GM12878 (cell line): ENCODE measurements around the gene COQ5. TPM values are rescaled to one million over a fixed set of nuclear protein-coding genes. Genes with fewer than 3 reads are reported as not detected.

Source experiments
- ATAC-seq: fragments of 200-7000 bp; cut with Tn5 transposase; 3 replicates; pipeline ENCODE4 v1.9.1; 2020; ENCODE audit warnings: mild to moderate bottlenecking, moderate library complexity
- BruUV-seq: library from RNA; stranded (reverse); fragments of 400-500 nt; replicated peaks from 2 replicates; lab custom pipeline; 2021; lab: Mats Ljungman, UMichigan
- CTCF ChIA-PET: fragments of 300-600 bp; sonication (Branson Sonifier 250); formaldehyde crosslinking; extraction: SDS; loops from one replicate; lab custom pipeline; 2021; ENCODE audit warnings: inconsistent platforms; lab: Yijun Ruan, JAX
- POLR2A ChIA-PET: fragments of 350-600 bp; formaldehyde crosslinking; extraction: SDS; loops from one replicate; lab custom pipeline; 2021; ENCODE audit warnings: inconsistent platforms; lab: Charles Lee
- RAD21 ChIA-PET: fragments of 300-600 bp; sonication (Branson Sonifier 250); formaldehyde crosslinking; loops from one replicate; lab custom pipeline; 2023; ENCODE audit warnings: antibody characterized with exemption; ENCODE audit not compliant: unreplicated experiment; lab: Charles Lee
- SMC1A ChIA-PET: fragments of 300-600 bp; sonication (Branson Sonifier 250); formaldehyde crosslinking; loops from one replicate; lab custom pipeline; 2023; ENCODE audit not compliant: unreplicated experiment, uncharacterized antibody; lab: Charles Lee
- DNase-seq: peaks from one replicate; pipeline ENCODE4 v3.0.0-alpha.2; 2011; ENCODE audit warnings: low read depth, low spot score
- FAIRE-seq: peaks from 3 replicates; lab custom pipeline; 2011; peaks lifted over from hg19 to GRCh38; lab: Jason Lieb, UNC
- H2AFZ ChIP-seq: 2 replicates; pipeline ENCODE4 v1.6.0; 2011; ENCODE audit warnings: low read depth, low read length, control low read depth; ENCODE audit not compliant: control insufficient read depth
- H3K27ac ChIP-seq: 2 replicates; pipeline ENCODE4 v1.5.1; 2011; ENCODE audit warnings: control low read depth; ENCODE audit not compliant: control insufficient read depth, insufficient read depth
- H3K27me3 ChIP-seq, 2 experiments: replicated peaks in 1 of 2; 2 replicates each; pipeline versions ENCODE4 v1.6.0 to v1.6.1; 2011; ENCODE audit warnings: low read length in 1 of 2; ENCODE audit not compliant: control insufficient read depth in 2 of 2, insufficient read depth in 2 of 2
- H3K36me3 ChIP-seq, 2 experiments: 2 replicates each; pipeline ENCODE4 v1.5.1; 2011; ENCODE audit warnings: low read length in 1 of 2; ENCODE audit not compliant: control insufficient read depth in 2 of 2, insufficient read depth in 2 of 2
- H3K4me1 ChIP-seq: 2 replicates; pipeline ENCODE4 v1.6.1; 2011; ENCODE audit warnings: mild to moderate bottlenecking, low read length, moderate library complexity, mixed read lengths; ENCODE audit not compliant: control insufficient read depth, insufficient read depth
- H3K4me2 ChIP-seq: 2 replicates; pipeline ENCODE4 v1.6.0; 2011; ENCODE audit warnings: control low read depth; ENCODE audit not compliant: control insufficient read depth, insufficient read depth
- H3K4me3 ChIP-seq: fragments of 200-600 bp; sonication (generic); 2 replicates; pipeline ENCODE4 v1.5.1; 2016
- H3K79me2 ChIP-seq: 2 replicates; pipeline ENCODE4 v1.6.0; 2011; ENCODE audit warnings: low read length; ENCODE audit not compliant: control insufficient read depth, insufficient read depth
- H3K9ac ChIP-seq: 2 replicates; pipeline ENCODE4 v1.8.0; 2011; ENCODE audit warnings: low read length, control low read depth, mixed read lengths; ENCODE audit not compliant: control insufficient read depth, insufficient read depth
- H3K9me3 ChIP-seq: replicated peaks from 3 replicates; pipeline ENCODE4 v1.5.1; 2011; ENCODE audit warnings: mild to moderate bottlenecking, low read length; ENCODE audit not compliant: control insufficient read depth, insufficient read depth
- H4K20me1 ChIP-seq: 2 replicates; pipeline ENCODE4 v1.6.0; 2011; ENCODE audit not compliant: control insufficient read depth, insufficient read depth
- BRCA1 ChIP-seq: IDR thresholded peaks from 2 replicates; pipeline ENCODE4 v1.6.1; 2011; ENCODE audit warnings: low read depth, low read length, improper control_type of control experiment
- CBX3 ChIP-seq: fragments of 200-600 bp; sonication (generic); IDR thresholded peaks from 2 replicates; pipeline ENCODE4 v1.6.1; 2016; ENCODE audit warnings: low read depth, borderline replicate concordance
- CHD1 ChIP-seq: IDR thresholded peaks from 2 replicates; pipeline ENCODE4 v1.6.1; 2012; ENCODE audit warnings: low read depth, low read length, improper control_type of control experiment
- EP300 ChIP-seq, 2 experiments: fragments of 150-350 bp in 1 of 2; IDR thresholded peaks; 2 replicates each; pipeline ENCODE4 v1.6.1; 2011 to 2012; ENCODE audit warnings: low read depth in 2 of 2, low read length in 2 of 2, borderline replicate concordance in 1 of 2, improper control_type of control experiment in 1 of 2, inconsistent platforms in 1 of 2; ENCODE audit not compliant: control insufficient read depth in 1 of 2
- FOXM1 ChIP-seq: IDR thresholded peaks from 2 replicates; pipeline ENCODE4 v1.6.1; 2012; ENCODE audit warnings: low read depth, mild to moderate bottlenecking, inconsistent platforms, low read length, moderate library complexity
- MYB ChIP-seq: fragments of 150-350 bp; IDR thresholded peaks from 2 replicates; pipeline ENCODE4 v1.6.1; 2014; ENCODE audit warnings: mild to moderate bottlenecking, low read depth, low read length, borderline replicate concordance
- NR2F1 ChIP-seq: fragments of 450-650 bp; conservative IDR thresholded peaks from 2 replicates; pipeline ENCODE4 v1.6.1; 2017; ENCODE audit warnings: mild to moderate bottlenecking
- PAX5 ChIP-seq: IDR thresholded peaks from 2 replicates; pipeline ENCODE4 v1.6.1; 2011; ENCODE audit warnings: low read depth, low read length, borderline replicate concordance
- POLR2AphosphoS2 ChIP-seq: IDR thresholded peaks from 2 replicates; pipeline ENCODE4 v1.6.1; 2011; ENCODE audit warnings: low read depth, mild to moderate bottlenecking, low read length, improper control_type of control experiment, moderate library complexity
- RB1 ChIP-seq: fragments of 450-650 bp; formaldehyde crosslinking; IDR thresholded peaks from 2 replicates; pipeline ENCODE4 v1.6.1; 2017; ENCODE audit warnings: mild to moderate bottlenecking, borderline replicate concordance
- RCOR1 ChIP-seq: conservative IDR thresholded peaks from 2 replicates; pipeline ENCODE4 v1.6.1; 2012; ENCODE audit warnings: low read depth, low read length, improper control_type of control experiment
- RUNX3 ChIP-seq: IDR thresholded peaks from 2 replicates; pipeline ENCODE4 v1.6.1; 2012; ENCODE audit warnings: low read length, inconsistent platforms
- TAF1 ChIP-seq: IDR thresholded peaks from 2 replicates; pipeline ENCODE4 v1.6.1; 2011; ENCODE audit warnings: mild to moderate bottlenecking, low read depth, low read length, borderline replicate concordance
- TCF12 ChIP-seq: IDR thresholded peaks from 2 replicates; pipeline ENCODE4 v1.6.1; 2011; ENCODE audit warnings: low read depth, mild to moderate bottlenecking, low read length
- YBX1 ChIP-seq: fragments of 450-650 bp; IDR thresholded peaks from 2 replicates; pipeline ENCODE4 v1.6.1; 2016; ENCODE audit warnings: antibody characterized with exemption
- ZNF24 ChIP-seq: fragments of 450-650 bp; IDR thresholded peaks from 2 replicates; pipeline ENCODE4 v1.6.1; 2017; ENCODE audit warnings: antibody characterized with exemption, mild to moderate bottlenecking
- WGBS: methylation state at CpG from one replicate; pipeline ENCODE4 v1.1.6; 2016; ENCODE audit warnings: low lambda C conversion rate; ENCODE audit not compliant: insufficient replicate concordance, insufficient coverage; ENCODE audit errors: missing lambda C conversion rate; 5-methylcytosine and 5-hydroxymethylcytosine counted together
- in situ Hi-C: fragments of 300-500 bp; cut with MboI; formaldehyde crosslinking; loops from 9 replicates; pipeline ENCODE4 v1.14.3; 2018; ENCODE audit warnings: mixed read lengths
- intact Hi-C: fragments of 100-400 bp; cut with micrococcal nuclease; formaldehyde crosslinking; loops from one replicate; pipeline ENCODE4 v1.14.2; 2022; ENCODE audit not compliant: unreplicated experiment
- polyA plus RNA-seq, 11 experiments: library from polyadenylated mRNA; depleted of rRNA in 4 of 11; unstranded in 6 of 11; stranded (reverse) in 5 of 11; fragments of >200 nt; fragmentation: Nextera tagmentation in 4 of 11; fragmentation: Illumina TruSeq in 1 of 11; extraction: Ambion mirVana in 4 of 11; extraction: Trizol in 1 of 11; gene quantifications; 1 replicate in 1 of 11; 2 replicates in 10 of 11; pipeline versions ENCODE4 v1.2.1 to v1.2.3, GENCODE V29; 2011 to 2016; ENCODE audit warnings: inconsistent platforms in 2 of 11, missing spikeins in 2 of 11, low read depth in 1 of 11
- total RNA-seq, 4 experiments: library from RNA; depleted of rRNA in 3 of 4; stranded (reverse); fragments of >200 nt in 3 of 4; fragmentation: Illumina TruSeq in 1 of 4; extraction: Trizol in 1 of 4; gene quantifications; 2 replicates each; pipeline versions ENCODE4 v1.2.1 to v1.2.3, GENCODE V29; 2013 to 2021
- TF ChIP-seq, protein P1 (sequence below): fragments of 450-650 bp; IDR thresholded peaks from 2 replicates; pipeline ENCODE4 v1.6.1; 2014; ENCODE audit warnings: mild to moderate bottlenecking
- TF ChIP-seq, protein P2 (sequence below): fragments of 450-650 bp; IDR thresholded peaks from 2 replicates; pipeline ENCODE4 v1.6.1; 2017; ENCODE audit warnings: low read depth, mild to moderate bottlenecking, moderate library complexity

Gene COQ5
- total and polyA plus RNA-seq, 10 of the 15 experiments (the other 5 are each of a cell fraction or from before 2014, with no cell fraction given): 24.8 to 69.3 (median 37.8) TPM

DNA sequence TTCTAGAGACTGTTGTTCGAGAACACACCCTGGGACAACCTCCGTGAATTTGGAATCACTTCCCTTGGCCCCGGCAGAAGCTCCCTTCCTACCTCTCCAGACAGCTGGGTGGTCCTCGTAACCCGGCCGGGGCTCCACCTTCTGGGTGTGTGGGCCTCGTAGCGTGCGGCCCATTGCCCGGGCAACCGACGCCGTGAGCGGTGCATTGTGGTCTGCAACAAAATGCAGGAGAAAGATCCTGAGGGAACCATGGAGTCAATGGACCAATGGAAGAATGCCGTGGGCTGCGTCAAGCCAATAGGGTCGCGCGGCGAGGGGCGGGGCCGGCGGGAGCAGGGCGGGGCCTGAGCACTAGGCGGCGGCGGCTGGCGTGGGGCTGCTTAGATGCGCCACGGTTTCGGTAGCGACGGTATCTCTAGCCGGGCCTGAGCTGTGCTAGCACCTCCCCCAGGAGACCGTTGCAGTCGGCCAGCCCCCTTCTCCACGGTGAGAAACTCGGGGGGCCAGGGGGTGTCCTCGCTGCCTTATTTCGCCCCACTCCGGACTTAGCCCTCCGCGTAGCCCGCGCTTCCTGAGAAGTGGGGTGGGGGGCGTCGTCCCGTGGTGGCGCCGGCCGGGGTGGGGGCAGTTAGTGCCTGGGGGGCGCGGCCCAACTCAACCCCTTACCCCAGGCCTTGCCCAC, 33.1 kb downstream of the COQ5 start, which contains the start of gene DYNLL1 (continued):
- peak; percentile 87 for TF ChIP-seq TCF12
- peak; percentile 54; the same call in 1 of the 2 replicates for TF ChIP-seq RB1
- 0 out of 2 replicates have a peak, but pooled peaks have one; percentile 56 for TF ChIP-seq PAX5
- TF ChIP-seq, protein P1, sequence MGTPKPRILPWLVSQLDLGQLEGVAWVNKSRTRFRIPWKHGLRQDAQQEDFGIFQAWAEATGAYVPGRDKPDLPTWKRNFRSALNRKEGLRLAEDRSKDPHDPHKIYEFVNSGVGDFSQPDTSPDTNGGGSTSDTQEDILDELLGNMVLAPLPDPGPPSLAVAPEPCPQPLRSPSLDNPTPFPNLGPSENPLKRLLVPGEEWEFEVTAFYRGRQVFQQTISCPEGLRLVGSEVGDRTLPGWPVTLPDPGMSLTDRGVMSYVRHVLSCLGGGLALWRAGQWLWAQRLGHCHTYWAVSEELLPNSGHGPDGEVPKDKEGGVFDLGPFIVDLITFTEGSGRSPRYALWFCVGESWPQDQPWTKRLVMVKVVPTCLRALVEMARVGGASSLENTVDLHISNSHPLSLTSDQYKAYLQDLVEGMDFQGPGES: peak; percentile 78; the same call in 1 of the 2 replicates
- TF ChIP-seq POLR2AphosphoS2: peak; percentile 94
- no peak for TF ChIP-seq CHD1

DNA sequence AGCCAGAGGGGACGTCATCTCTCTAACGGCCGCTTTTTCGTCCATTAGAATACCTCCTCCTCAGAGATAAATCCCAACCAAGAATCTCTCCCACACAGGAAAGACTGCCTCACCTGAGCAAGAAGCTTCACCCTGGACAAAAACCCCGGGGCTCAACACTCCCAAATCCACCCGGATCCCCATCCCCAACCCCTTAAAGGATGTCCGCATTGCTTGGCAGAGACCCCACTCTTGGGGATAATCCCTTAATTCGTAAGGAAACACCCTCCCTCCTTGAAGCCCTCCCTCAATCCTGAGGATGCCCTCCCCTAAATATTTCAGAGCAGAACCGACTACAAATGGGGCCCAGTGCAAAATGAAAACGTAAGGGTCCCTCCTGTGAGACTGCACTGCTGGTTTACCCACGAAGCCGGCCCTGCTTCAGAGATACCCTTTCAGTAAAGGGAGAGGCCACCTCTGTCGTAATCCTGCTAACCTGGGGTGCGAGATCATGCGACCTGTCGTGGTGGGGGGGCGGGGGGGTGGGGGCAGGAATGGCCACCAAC, 33.7 kb downstream of the COQ5 start:
- DNase-seq: no peak
- in situ Hi-C loops: no loop called here
- FAIRE-seq: peak; percentile 31
- Histone ChIP-seq H3K27me3 (no peaks in the 10 kb centered on the region), H3K4me1 (peaks cover 4% of the 10 kb centered on the region), H4K20me1 (0 out of 2 replicates have a peak, but pooled peaks cover 4% of the 10 kb centered on the region), H3K4me3 (peak overlapping the region; percentile 70), H3K9me3 (no peaks in the 10 kb centered on the region), H2AFZ (peak overlapping the region; percentile 91), H3K4me2 (peak overlapping the region; percentile 84), H3K79me2 (peaks cover 30% of the 10 kb centered on the region), H3K27ac (peak overlapping the region; percentile 58), H3K9ac (peak overlapping the region; percentile 64), H3K36me3 (peaks cover 0 to 9% of the 10 kb centered on the region in 2 experiments; a peak in 2 of 4 replicates)
- ChIA-PET SMC1A (interaction anchor here (0.8 to 2.1 kb wide), 7 partner anchors 15 to 42 kb away, joined by 3 to 10 read pairs (median 3); partner anchors contain the start of genes COQ5 and SRSF9), CTCF (interaction anchor here (0.6 to 2.1 kb wide), 15 partner anchors 13 to 193 kb away, joined by 3 to 11 read pairs (median 4); partner anchors contain the start of genes COQ5, POP5, SIRT4 and SRSF9), RAD21 (interaction anchor here (0.8 to 2.5 kb wide), 7 partner anchors 27 to 193 kb away, joined by 3 to 16 read pairs (median 3); partner anchors contain the start of genes POP5 and SIRT4), POLR2A (interaction anchor here (1.0 to 1.9 kb wide), 8 partner anchors 10 to 57 kb away, joined by 3 to 11 read pairs (median 4); partner anchors contain the start of gene COX6A1)
- intact Hi-C loops: no loop called here
- 16% methylated on average over 17 of the region's 17 CpGs for WGBS
- no TSS peak for BruUV-seq
- ATAC-seq: peak; percentile 25
- TF ChIP-seq TAF1 (no peak), RUNX3 (no peak), NR2F1 (no peak), EP300 (IDR thresholded peaks at IDR 0.05; ENCODE audit: borderline replicate concordance in 1 of 2, control insufficient read depth in 1 of 2, low read depth in 2 of 2, low read length in 2 of 2) (no peak), RCOR1 (no peak), YBX1 (no peak), ZNF24 (no peak), BRCA1 (no peak), FOXM1 (no peak), CBX3 (no peak), MYB (no peak)
- TF ChIP-seq, protein P2, sequence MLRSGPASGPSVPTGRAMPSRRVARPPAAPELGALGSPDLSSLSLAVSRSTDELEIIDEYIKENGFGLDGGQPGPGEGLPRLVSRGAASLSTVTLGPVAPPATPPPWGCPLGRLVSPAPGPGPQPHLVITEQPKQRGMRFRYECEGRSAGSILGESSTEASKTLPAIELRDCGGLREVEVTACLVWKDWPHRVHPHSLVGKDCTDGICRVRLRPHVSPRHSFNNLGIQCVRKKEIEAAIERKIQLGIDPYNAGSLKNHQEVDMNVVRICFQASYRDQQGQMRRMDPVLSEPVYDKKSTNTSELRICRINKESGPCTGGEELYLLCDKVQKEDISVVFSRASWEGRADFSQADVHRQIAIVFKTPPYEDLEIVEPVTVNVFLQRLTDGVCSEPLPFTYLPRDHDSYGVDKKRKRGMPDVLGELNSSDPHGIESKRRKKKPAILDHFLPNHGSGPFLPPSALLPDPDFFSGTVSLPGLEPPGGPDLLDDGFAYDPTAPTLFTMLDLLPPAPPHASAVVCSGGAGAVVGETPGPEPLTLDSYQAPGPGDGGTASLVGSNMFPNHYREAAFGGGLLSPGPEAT: no peak
